Measurements from ENCODE around the gene ARMH3.

DNA sequence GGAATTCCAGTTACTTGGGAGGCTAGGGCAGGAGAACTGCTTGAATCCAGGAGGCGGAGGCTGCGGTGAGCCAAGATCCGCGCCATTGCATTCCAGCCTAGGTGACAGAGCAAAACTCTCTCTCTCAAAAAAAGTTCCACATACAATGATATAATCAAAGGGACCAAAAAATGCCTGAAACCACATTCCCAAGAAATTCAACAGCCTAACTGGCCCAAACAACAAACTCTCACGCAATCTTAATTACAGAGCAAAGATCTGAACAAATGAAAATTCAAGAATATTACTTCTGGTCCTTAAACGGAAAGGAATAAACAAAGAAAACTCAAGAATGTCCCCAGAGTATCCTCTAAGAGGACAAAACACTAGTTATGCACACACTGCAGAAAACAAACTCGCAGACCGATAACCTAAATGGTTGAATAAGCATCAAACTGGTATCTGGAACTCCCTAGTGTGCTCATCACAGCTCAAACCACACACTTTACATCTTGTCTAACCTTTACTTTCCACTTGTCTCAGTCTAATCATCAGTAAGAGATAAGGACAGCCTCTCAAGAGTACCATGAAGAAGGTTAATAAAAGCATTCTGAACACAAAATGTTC, 241.4 kb downstream of the ARMH3 start:
- TF ChIP-seq GATA2 (IDR thresholded peaks at IDR 0.05; ENCODE audit: low read depth, low read length), result no peak
- no peak for TF ChIP-seq GATA3 (IDR thresholded peaks at IDR 0.05; ENCODE audit: low read depth, low read length)

Measured in SH-SY5Y (cell line).